GM18870 (cell line): ENCODE data around the gene ATP6V0B.

Experiments used
- ATAC-seq: cut with Tn5 transposase; IDR thresholded peaks from one replicate; pipeline ENCODE4 v1.9.1; 2021; ENCODE audit warnings: moderate library complexity; ENCODE audit not compliant: unreplicated experiment

ATP6V0B gene

GRCh38 chr1:43999455-43999854 lies 24.7 kb downstream of the ATP6V0B start:
- ATAC-seq: no peak

GRCh38 chr1:44000122-44000665 lies 25.4 kb downstream of the ATP6V0B start:
- no peak for ATAC-seq

DNA sequence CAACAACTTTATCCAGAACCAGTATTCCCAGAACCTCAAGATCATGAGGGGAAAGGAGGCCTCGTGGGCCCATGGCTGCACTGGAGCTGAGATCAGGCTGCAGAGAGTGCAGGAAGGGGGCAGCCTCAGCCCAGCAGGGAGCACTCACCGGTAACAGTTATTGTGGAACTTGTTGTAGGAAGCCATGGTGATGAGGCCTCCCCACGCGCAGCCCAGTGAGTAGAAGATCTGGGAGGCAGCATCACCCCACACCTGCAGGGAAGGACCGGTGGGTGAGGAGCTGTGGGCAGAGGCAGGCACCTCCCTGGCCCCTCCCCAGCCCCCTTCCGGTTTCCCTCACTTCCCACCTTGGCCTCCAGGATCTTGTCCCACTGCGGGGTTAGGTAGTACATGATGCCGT lies 27.4 kb downstream of the ATP6V0B start:
- ATAC-seq: no peak

GRCh38 chr1:44002606-44003157 lies 27.9 kb downstream of the ATP6V0B start:
- no peak for ATAC-seq

- no peak for ATAC-seq
These were observed 33.5 kb downstream of the ATP6V0B start for GRCh38 chr1:44008259-44008658.

- no peak for ATAC-seq
These were observed 36.2 kb downstream of the ATP6V0B start for GRCh38 chr1:44010935-44011471.

- ATAC-seq: no peak
These were observed 37.6 kb downstream of the ATP6V0B start for GRCh38 chr1:44012404-44012803.

- no peak for ATAC-seq
These were observed 38.3 kb downstream of the ATP6V0B start for GRCh38 chr1:44012941-44013609.

GRCh38 chr1:44013949-44014348 lies 39.2 kb downstream of the ATP6V0B start:
- ATAC-seq: no peak

DNA sequence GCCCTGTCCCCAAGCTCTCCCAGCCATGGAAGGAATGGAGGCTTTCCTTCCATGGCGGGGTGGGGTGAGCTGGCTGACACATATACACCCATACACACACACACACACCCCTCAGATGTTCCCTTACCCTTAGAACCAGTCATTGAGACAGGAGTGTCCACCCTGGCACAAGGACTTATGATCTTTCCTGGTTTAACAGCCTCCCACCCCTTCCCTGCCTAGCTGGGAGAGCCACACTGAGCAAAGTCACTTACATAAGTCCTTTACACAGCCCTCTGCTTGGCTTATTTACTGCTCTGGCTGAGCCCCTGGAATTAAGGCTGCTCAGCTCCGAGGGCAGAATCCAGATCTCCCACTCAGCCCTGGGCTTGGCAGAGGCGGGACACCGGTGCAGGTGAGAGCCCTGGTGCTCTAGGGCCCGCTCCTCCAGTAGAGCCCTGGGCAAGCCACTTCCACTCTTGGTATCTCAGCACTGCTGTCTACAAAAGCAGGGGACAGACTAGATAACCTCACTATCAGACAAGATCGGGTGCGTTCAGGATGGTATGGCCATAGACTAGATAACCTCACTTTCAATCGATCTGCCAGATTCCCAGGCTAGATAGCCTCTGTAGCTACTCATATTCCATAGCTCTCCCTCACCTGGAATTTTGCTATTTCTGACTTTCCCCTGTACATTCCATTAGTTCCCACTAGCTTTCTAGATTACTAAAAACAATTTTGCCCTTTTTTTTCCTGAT lies 39.8 kb downstream of the ATP6V0B start:
- ATAC-seq: no peak

DNA sequence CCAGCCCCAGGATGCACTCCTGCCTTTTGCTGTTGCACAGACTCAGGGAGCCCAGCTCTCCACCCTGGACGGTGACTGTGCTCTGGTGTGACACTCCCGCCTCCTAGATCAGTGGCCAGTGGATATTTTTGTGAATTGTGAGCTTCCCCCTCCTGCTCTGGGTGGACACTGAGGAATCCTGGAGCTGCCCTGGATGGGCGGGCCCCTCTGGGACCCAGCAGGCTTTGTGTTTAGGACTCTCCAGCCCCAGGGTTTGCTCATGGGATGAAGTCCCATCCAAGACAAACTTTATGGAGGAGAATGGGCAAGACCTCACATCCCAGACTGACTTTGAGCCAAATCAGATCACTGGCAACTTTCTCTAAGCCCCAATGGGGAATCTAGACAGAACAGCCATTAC lies 40.4 kb downstream of the ATP6V0B start:
- ATAC-seq: no peak

DNA sequence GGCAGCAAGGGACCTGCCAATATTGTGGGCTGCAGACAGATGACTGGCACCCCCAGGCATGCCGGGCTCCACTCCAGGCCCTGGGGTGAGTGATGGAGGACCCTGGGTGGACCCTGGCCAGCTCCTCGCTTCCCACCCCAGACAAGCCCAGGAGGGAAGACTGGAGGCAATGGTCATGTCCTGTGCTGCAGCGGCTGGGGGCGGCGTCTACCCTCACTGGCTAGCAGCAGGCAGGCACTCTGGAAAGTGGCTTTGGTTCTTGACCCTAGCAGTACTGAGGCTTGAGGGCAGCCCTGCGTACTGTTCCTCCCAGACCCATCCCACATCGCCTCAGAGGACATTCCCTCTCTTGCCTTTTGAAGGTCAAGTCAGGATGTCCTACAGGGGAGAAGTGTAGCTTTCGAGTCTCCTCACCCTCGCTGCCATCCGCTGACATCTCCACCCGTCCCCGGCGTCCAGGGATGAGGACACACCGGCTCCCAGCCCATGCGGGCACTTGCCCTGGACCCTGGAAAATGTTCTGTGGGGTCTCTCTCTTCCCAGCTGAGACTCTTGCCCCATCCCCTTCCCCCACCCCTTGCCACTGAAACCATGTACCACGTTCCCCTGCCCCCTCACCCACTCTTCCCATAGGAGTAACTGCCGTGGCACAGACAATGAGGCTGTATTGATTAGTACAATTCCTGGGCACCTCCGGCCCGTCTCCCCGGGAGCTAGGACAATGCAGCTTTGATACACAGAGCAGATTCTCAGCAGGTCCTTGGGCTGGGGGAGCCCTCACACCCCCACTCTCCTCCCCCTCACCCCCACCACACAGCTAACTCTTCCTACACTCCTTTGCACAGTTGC lies 41.5 kb downstream of the ATP6V0B start:
- ATAC-seq: no peak

DNA sequence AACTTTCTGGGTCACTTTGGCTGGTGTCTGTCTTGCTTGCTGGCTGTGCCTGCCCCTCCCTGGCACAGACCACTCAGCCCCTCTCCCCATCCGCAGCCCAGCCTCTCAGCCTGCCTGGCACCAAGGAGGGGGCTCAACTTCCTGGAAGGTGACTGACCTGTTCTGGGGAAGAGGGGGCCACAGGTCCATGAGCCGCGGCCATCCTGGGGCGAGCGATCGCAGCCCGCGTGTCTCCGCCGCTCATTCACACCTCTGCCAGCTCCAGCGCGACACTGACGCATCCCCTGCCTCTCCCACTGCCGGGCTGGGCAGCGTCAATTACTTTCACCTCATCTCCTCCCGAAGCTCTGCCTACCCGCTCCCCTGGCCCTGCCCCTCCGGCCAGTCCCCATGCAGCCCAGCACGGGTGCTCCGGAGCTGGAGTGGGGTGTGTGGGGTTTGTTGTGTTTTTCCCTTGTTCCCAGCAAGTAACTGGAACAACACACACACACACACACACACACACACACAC lies 42.2 kb downstream of the ATP6V0B start:
- ATAC-seq: no peak

- no peak for ATAC-seq
These were observed 44.7 kb downstream of the ATP6V0B start for GRCh38 chr1:44019466-44019948.

GRCh38 chr1:44020464-44020863 lies 45.7 kb downstream of the ATP6V0B start:
- no peak for ATAC-seq

- ATAC-seq: no peak
These were observed 46.4 kb downstream of the ATP6V0B start for GRCh38 chr1:44021156-44021555.

- no peak for ATAC-seq
These were observed 47.0 kb downstream of the ATP6V0B start for GRCh38 chr1:44021581-44022321.

- ATAC-seq: no peak
These were observed 49.5 kb downstream of the ATP6V0B start for GRCh38 chr1:44024031-44024902.
